NCI-H128 (cell line): ENCODE results near the gene TUBA1A.
"Not testable (repeated sequence)": the region's sequence is repeated elsewhere in the genome, so short reads cannot be mapped to it uniquely, and the experiment has no call there.

Experiments
- DNase-seq: peaks from one replicate; lab custom pipeline; 2025; ENCODE audit not compliant: unreplicated experiment; lab: John Stamatoyannopoulos, UW

Gene TUBA1A

GRCh38 chr12:49188916-49189367 lies at the start of gene TUBA1A:
Gene TUBA1A (minus strand): TSS chr12:49189080. CDS start chr12:49188979, 101 bp downstream.
- peak; percentile 98 for DNase-seq

DNA sequence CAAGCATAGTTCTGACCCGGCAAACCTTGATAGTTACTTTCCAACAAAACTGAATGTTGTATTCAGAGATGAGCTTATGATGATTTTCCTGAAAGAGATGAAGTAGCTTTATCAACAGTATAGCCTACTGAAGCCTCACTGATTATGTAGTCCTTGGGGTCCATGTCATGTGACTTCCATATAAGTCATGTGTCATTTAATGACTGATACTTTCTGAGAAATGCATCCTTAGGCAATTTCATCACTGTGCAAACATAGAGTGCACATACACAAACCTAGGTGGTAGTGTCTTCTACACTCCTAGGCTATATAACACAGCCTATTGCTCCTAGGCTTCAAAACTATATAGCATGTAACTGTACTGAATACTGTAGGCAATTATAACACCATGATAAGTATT lies 47.5 kb upstream of the TUBA1A start:
- DNase-seq, result no peak

DNA sequence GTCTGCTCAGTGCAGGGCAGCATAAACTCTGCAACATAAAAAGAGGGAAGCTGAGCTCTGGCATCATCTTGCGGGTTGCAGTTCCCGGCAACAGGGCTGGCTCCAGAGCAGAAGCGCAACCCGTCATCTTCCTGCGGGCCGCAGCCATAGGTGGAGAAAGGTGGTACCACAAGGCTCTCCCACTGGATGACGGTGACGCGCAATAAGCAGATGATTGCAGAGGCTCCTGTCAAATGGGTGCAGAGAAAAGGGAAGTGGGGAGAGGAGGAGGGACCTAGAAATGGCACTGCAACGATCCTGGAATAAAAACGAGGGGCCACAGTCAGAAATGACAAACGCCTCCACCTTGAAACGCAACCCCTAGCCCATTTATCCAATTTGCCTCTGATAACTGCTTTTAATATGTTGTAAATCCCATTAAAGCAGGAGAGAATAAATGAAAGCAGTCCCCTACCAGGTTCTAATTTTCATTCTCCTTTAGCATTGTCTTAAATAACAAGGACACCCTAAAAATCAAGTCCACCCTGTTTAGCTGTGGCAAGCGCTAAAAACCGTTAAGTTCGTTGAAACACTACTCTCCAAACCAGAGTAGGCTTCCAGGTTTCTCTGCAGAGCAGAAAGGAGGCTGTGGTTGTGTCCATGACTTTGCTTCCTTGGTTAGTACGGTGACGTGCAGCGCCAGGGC lies 45.1 kb upstream of the TUBA1A start:
- DNase-seq, result peak; percentile 90

DNA sequence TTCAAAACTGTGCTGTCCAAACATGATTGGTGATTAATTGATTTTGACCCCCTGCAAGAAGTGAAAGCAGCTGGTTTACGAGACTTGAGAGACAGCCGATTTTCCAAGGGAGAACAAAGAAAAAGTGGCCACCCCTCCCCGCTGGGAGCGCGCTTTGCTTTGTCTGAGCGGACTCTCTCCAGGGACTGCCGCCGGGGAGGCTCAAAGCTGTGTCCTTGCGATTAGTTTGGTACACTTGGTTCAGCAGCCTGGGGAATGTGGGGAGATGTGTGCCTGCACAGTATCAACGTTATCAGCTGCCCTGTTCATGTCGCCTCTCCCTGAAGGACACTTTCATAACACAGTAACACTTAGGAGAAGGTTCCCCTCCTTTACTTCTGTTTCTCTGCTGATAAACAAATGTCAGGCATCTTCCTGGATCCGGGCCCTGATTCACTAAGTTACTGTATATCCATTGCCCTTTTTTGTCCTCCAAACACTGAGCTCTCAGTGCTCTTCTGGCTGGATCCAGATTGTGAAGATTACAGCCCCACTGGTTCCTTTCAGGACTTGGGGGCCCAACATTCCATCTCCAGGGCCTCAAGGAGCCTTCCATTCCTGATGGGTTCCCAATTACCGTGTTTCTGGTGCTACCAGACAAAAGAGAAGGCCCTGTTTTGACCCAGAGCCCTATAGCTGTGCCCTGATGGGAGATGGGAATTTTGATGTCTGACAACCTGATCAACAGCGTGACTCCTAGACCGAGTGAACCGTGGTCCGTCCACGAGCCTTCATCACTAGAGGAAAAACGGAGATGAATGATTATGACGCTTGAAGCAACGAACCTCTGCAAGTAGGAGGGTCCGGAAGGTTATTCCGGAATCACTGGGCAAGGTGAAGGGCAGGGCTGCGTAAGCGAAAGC lies 44.3 kb upstream of the TUBA1A start:
- DNase-seq, result peak; percentile 78

GRCh38 chr12:49231878-49232655 lies 43.2 kb upstream of the TUBA1A start:
- peak; percentile 21 for DNase-seq

- no peak for DNase-seq
Observed at GRCh38 chr12:49230805-49231194, 41.9 kb upstream of the TUBA1A start.

DNA sequence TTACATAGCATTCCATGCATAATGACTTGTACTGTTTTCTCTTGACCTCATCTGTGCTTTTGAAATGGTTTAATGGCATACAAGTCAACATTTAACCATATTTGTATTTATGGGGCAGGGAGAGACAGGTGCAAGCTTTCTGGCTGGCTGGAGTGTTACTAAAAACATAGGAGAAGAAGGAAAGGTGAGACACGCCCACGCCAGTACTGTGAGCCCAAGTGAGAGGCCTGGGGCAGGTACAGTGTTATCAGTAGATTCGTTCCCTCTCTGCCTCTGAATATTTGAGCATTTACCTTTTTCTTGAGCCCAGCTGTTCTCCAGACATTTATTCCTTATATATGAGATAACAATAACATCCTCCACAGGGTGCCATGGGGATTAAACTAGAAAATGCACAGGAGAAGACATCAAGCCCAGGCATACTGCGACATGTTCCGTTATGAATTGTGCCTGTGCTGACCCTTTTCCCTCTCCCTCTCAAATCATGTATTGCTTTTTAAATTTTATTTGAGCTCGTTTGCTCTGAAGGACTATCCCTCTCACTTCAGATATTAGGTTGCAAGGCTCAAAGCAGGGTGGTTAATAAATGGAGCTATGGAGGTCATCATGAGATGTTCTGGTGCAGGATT lies 41.4 kb upstream of the TUBA1A start:
- DNase-seq, result peak; percentile 18

DNA sequence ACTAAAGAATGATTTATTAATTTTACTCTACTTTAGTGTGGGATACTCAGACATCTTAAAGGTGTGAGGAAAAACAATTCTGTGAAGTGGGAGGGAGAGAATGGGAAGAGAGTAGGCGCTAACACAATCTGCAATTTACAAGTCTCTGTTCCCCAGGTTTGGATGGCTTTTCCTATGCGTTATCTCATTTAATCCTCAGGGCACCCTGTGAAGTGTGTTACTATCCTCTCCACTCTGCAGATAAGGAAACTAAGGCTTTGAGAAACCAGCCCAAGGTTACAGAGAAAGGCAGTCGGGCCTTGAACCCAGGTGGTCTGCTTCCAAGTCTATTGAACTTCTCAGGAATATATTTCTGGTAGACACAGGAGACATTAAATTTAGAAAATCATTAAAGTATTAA lies 39.8 kb upstream of the TUBA1A start:
- no peak for DNase-seq

DNA sequence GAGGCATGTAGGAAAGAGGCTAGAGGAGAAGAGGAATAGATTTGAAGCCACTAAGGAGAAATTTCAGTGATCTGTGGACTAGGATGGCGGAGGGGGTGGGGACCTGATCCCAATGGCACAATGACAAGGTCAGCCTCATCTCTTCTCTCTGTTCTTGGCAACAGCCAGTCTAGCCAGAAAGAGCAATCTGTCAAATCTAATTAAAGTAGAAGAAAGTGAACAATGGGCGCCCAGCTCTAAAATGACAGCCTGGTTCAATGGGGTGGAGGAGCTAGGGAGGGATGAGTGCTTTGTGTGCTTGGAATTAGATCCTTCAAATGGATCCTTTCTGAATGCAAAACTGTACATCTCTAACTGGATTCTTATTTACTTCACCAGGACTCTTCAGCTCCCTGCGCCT lies 38.8 kb upstream of the TUBA1A start:
- DNase-seq, result peak; percentile 80

DNA sequence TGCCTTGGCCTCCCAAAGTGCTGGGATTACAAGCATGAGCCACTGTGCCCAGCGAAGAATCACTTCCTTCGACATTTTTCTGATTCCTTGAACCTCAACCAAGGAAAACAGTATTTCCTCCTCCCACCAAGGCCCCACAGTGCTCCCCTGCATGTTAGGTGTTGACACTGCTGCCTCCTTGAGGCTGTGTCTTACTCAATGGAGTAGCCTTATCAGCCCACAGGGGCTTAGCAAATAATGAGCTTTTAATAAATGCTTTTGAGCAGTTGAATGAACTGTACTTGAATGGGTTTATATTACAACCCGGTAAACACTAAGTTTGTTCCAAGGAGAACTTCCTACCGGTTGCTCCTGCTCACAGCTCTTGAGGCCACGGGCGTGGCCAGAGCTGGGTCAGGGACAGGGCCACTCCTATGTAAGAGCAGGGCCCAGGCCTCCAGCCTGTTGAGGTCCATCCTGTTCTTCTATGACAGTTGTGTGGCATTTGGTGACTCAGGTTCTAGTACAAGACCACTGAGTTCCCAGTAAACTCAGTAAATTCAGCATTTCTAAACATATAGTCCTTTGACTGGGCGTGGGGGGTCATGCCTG lies 36.8 kb upstream of the TUBA1A start:
- no peak for DNase-seq

DNA sequence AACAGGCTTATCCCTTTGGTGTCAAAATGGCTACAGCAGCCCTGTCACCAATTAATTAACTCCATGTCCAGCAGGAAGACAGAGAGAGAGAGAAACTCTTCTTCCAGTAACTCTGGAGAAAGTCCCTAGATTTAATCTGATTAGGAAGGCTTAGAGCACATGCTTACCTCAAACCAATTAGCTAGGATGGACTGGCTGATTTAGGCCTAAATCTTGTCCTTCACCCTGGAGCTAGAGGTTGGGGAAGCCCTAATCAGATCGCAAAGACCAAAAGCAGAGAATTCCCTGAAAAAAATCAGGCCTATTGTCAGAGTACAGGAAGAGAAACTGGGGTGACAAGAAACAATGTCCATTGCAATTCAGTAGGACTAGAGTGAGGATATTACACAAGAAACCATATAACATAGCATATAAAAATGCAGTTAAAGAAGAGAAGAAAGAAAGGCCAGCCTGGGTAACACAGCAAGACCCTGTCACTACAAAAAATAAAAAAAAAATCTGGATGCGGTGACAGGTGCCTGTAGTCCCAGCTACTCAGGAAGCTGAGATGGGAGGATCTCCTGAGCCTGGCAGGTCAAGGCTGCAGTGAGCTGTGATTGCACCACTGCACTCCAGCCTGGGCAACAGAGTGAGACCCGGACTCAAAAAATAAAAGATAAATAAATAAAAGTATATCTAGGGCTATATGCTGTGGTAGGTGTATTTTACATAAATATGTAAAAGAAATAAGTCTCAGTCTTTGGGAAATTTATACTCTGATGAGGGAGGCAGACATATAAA lies 34.9 kb upstream of the TUBA1A start:
- no peak for DNase-seq

DNA sequence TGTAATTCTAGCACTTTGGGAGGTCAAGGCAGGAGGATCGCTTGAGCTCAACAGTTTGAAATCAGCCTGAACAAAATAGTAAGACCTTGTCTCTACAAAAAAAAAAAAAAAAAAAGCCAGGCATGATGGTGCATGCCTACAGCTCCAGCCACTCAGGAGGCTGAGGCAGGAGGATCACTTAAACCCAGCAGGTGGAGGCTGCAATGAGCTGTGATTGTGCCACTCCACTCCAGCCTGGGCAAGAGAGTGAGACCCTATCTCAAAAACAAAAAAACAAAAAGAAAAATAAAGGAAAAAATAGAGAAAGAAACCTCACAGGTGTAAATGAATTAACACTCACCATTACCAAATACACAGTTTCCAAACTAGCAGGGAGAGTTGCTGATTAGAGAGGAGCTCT lies 34.2 kb upstream of the TUBA1A start:
- DNase-seq, result no peak

- no peak for DNase-seq
Observed at GRCh38 chr12:49220972-49221371, 32.1 kb upstream of the TUBA1A start.

- DNase-seq, result no peak
Observed at GRCh38 chr12:49219417-49220026, 30.6 kb upstream of the TUBA1A start.

- no peak for DNase-seq
Observed at GRCh38 chr12:49212572-49212971, 23.7 kb upstream of the TUBA1A start.

- not testable (repeated sequence) for DNase-seq
Observed at GRCh38 chr12:49210703-49211102, 21.8 kb upstream of the TUBA1A start.

DNA sequence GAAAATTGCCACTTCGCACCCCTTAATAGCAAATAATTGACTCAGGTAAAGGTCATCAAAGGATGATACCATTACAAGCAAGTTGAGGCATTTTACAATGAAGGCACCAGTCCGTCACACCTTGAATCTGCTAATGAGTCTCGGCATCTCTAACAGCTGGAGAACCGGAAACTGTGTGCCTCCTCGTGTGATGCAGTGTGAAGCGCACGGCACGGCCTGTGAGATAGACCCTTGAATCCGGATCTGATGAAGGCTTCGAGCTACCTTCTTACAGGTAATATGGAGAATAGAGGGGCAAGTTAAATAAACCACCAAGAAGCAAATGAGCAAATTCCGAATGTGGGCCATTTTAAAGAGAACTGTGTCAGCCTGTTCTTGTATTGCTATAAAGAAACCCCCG lies 19.8 kb upstream of the TUBA1A start:
- no peak for DNase-seq

DNA sequence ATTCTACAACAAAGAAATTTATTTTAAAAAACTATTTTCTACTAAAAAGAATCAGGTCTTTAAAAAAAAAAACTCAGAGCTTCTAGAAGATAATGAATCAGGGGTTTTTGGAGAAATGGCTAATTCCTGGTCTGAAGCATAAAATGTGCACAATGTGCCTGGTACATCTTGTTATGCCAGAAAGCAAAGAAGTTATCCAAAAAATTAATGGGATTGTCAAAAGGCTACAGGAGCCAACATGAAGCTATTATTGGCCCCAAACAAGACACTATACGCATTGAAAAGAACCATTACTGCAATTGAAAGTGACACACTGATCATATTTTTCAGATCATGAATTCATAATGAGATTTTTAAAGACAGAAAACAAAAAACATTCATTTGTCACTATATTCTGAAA lies 19.3 kb upstream of the TUBA1A start:
- no peak for DNase-seq

DNA sequence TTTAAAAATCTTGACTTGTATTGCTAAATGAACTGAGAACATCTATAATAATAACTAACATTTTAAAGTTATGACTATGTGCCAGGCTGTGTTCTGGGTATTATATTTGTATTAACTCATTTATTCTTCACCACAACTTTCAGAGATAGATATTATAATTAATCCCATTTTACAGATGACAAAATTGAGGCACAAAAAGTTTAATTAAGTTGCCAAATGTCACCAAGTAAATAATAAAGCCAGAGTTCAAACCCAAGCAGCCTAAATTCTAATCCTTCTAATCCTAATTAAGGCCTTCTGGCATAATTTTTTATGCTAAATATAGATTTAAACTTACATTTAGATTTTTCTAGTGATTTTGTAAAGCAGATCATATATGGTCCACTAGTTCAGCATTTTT lies 17.5 kb upstream of the TUBA1A start:
- DNase-seq, result no peak
